Measurements from ENCODE around the gene ABLIM3.

ABLIM3 gene

GRCh38 chr5:149211566-149211965, 70.3 kb downstream of the ABLIM3 start:
- ChIA-PET POLR2A (no interaction called here), CTCF (no interaction called here)
- DNase-seq (ENCODE audit: extremely low spot score): no peak
- TF ChIP-seq CTCF (IDR thresholded peaks at IDR 0.05; ENCODE audit: control extremely low read depth, extremely low read depth, low read depth, missing control alignments): no peak

GRCh38 chr5:149212198-149212951, 71.1 kb downstream of the ABLIM3 start:
- no peak for DNase-seq (ENCODE audit: extremely low spot score)
- CTCF ChIA-PET: no interaction called here
- POLR2A ChIA-PET: no interaction called here
- TF ChIP-seq CTCF (IDR thresholded peaks at IDR 0.05; ENCODE audit: control extremely low read depth, extremely low read depth, low read depth, missing control alignments): no peak

- TF ChIP-seq CTCF (IDR thresholded peaks at IDR 0.05; ENCODE audit: control extremely low read depth, extremely low read depth, low read depth, missing control alignments): no peak
- ChIA-PET CTCF (interaction anchor here (1.0 to 2.3 kb wide), 2 partner anchors 9 to 33 kb away, joined by 3 to 6 read pairs; no protein-coding TSS in a partner anchor), POLR2A (no interaction called here)
- DNase-seq (ENCODE audit: extremely low spot score): no peak
Observed at GRCh38 chr5:149213264-149213880, 72.1 kb downstream of the ABLIM3 start.

GRCh38 chr5:149215478-149216090, 74.3 kb downstream of the ABLIM3 start:
- ChIA-PET POLR2A (no interaction called here), CTCF (interaction anchor here (1.4 to 2.3 kb wide), 3 partner anchors 7 to 35 kb away, joined by 3 to 6 read pairs (median 3); no protein-coding TSS in a partner anchor)
- no peak for DNase-seq (ENCODE audit: extremely low spot score)
- TF ChIP-seq CTCF (IDR thresholded peaks at IDR 0.05; ENCODE audit: control extremely low read depth, extremely low read depth, low read depth, missing control alignments): no peak

GRCh38 chr5:149216496-149216895, 75.2 kb downstream of the ABLIM3 start:
- ChIA-PET CTCF (interaction anchor here (1.4 to 1.5 kb wide), 2 partner anchors 11 to 36 kb away, joined by 3 read pairs; no protein-coding TSS in a partner anchor), POLR2A (no interaction called here)
- no peak for DNase-seq (ENCODE audit: extremely low spot score)
- no peak for TF ChIP-seq CTCF (IDR thresholded peaks at IDR 0.05; ENCODE audit: control extremely low read depth, extremely low read depth, low read depth, missing control alignments)

GRCh38 chr5:149217096-149217802, 76.0 kb downstream of the ABLIM3 start:
- POLR2A ChIA-PET: no interaction called here
- TF ChIP-seq CTCF (IDR thresholded peaks at IDR 0.05; ENCODE audit: control extremely low read depth, extremely low read depth, low read depth, missing control alignments): no peak
- no peak for DNase-seq (ENCODE audit: extremely low spot score)
- CTCF ChIA-PET: interaction anchor here (1.4 to 1.5 kb wide), 2 partner anchors 10 to 37 kb away, joined by 3 read pairs; no protein-coding TSS in a partner anchor

Data from GM10248 (cell line).